MM.1S (cell line): Measurements from ENCODE around the gene CALD1.

Experiments used
- EZH2 ChIP-seq: fragments of 300-600 bp; sonication (generic); optimal IDR thresholded peaks from 2 replicates; pipeline ENCODE3; 2017; ENCODE audit warnings: low read depth, mild to moderate bottlenecking, antibody characterized with exemption, low read length, mixed read lengths
- EZH2phosphoT487 ChIP-seq: fragments of 300-600 bp; sonication (generic); IDR thresholded peaks from 2 replicates; pipeline ENCODE4 v1.6.1; 2018; ENCODE audit warnings: antibody characterized with exemption, low read length
- TF ChIP-seq, protein P1 (sequence below): fragments of 300-600 bp; sonication (generic); IDR thresholded peaks from 2 replicates; pipeline ENCODE4 v1.5.1; 2016; ENCODE audit warnings: antibody characterized with exemption, low read length, mixed read lengths

DNA sequence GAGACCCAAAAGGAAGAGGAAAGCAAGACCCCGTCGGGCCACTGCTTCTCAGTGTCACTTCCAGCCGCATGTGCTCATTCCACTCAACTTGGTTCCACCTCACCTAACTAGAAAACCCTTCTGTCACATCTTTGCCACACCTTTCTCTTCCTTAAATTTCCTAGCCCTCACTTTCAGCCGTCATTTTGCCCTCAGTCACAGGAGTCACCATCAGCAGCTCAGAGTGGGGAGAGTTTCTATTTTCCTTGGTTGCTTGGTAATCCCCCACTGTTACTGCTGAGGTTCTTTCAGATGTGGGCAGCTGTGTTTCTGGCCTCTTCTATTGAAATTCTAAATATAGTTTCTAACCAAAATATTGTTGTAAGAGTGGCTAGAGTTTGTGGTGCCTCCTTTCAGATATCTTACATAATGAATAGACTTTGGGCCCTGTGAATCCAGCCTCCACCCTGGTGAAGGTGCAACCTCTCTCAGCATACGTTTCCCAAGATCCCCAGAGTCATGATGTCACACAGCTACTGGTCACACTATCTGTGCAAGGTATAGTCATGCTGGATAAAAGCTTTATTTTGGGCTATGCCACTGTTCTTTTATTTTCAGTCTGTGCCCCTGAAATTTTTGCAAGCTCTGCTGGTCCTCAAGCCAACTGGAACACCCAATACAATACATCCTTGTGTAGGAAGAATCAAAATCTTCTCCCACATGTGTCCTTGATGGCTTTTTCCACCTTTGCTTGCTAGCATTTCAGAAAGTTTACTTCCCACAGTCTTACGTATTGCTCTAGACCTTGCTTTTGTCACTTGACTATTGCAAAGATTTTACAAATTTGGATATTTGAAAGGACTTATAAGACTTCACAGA is 216.0 kb downstream of the CALD1 start:
- no peak for TF ChIP-seq EZH2
- TF ChIP-seq, protein P1, sequence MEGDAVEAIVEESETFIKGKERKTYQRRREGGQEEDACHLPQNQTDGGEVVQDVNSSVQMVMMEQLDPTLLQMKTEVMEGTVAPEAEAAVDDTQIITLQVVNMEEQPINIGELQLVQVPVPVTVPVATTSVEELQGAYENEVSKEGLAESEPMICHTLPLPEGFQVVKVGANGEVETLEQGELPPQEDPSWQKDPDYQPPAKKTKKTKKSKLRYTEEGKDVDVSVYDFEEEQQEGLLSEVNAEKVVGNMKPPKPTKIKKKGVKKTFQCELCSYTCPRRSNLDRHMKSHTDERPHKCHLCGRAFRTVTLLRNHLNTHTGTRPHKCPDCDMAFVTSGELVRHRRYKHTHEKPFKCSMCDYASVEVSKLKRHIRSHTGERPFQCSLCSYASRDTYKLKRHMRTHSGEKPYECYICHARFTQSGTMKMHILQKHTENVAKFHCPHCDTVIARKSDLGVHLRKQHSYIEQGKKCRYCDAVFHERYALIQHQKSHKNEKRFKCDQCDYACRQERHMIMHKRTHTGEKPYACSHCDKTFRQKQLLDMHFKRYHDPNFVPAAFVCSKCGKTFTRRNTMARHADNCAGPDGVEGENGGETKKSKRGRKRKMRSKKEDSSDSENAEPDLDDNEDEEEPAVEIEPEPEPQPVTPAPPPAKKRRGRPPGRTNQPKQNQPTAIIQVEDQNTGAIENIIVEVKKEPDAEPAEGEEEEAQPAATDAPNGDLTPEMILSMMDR: no peak
- no peak for TF ChIP-seq EZH2phosphoT487
